B cell (primary cell): ENCODE results near the gene ENOX1.

Source experiments
- EZH2 ChIP-seq: IDR thresholded peaks from 2 replicates; pipeline ENCODE4 v1.6.1; 2012; ENCODE audit warnings: borderline replicate concordance, low read depth, mild to moderate bottlenecking, moderate library complexity, low read length; ENCODE audit not compliant: insufficient read depth, poor library complexity, severe bottlenecking
- TF ChIP-seq, protein P1 (sequence below): fragments of 200-600 bp; IDR thresholded peaks from one replicate; pipeline ENCODE4 v1.8.0; 2022; ENCODE audit warnings: antibody characterized with exemption, mild to moderate bottlenecking

DNA sequence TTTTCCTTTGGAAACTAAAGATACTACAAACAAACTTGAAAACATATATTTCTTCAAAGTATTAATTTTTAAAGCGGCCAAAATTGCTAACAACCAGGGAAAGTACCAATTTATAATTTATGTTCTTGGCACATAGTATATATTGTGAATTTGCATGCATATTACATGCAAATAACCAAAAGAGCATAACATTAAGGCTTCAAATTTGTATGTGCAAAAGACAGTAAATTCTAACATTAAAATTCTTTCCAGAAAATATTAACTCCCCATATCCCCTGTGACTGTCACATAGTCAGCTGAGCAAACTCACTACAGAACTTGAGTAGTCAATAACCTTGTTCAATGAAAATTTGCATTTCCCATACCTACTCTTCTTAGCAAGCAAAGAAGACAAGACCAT, 133.4 kb downstream of the ENOX1 start:
- TF ChIP-seq, protein P1, sequence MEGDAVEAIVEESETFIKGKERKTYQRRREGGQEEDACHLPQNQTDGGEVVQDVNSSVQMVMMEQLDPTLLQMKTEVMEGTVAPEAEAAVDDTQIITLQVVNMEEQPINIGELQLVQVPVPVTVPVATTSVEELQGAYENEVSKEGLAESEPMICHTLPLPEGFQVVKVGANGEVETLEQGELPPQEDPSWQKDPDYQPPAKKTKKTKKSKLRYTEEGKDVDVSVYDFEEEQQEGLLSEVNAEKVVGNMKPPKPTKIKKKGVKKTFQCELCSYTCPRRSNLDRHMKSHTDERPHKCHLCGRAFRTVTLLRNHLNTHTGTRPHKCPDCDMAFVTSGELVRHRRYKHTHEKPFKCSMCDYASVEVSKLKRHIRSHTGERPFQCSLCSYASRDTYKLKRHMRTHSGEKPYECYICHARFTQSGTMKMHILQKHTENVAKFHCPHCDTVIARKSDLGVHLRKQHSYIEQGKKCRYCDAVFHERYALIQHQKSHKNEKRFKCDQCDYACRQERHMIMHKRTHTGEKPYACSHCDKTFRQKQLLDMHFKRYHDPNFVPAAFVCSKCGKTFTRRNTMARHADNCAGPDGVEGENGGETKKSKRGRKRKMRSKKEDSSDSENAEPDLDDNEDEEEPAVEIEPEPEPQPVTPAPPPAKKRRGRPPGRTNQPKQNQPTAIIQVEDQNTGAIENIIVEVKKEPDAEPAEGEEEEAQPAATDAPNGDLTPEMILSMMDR = no peak
- no peak for TF ChIP-seq EZH2
